ENCODE data around the gene RUBCNL. TPM values are rescaled to one million over a fixed set of nuclear protein-coding genes. Genes with fewer than 3 reads are reported as not detected.
"Not testable (repeated sequence)": the region's sequence is repeated elsewhere in the genome, so short reads cannot be mapped to it uniquely, and the experiment has no call there.

The RUBCNL gene, protein sequence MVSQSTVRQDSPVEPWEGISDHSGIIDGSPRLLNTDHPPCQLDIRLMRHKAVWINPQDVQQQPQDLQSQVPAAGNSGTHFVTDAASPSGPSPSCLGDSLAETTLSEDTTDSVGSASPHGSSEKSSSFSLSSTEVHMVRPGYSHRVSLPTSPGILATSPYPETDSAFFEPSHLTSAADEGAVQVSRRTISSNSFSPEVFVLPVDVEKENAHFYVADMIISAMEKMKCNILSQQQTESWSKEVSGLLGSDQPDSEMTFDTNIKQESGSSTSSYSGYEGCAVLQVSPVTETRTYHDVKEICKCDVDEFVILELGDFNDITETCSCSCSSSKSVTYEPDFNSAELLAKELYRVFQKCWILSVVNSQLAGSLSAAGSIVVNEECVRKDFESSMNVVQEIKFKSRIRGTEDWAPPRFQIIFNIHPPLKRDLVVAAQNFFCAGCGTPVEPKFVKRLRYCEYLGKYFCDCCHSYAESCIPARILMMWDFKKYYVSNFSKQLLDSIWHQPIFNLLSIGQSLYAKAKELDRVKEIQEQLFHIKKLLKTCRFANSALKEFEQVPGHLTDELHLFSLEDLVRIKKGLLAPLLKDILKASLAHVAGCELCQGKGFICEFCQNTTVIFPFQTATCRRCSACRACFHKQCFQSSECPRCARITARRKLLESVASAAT
- polyA plus RNA-seq (2012; ENCODE audit: low read depth, missing spikeins) = 14.8 TPM

DNA sequence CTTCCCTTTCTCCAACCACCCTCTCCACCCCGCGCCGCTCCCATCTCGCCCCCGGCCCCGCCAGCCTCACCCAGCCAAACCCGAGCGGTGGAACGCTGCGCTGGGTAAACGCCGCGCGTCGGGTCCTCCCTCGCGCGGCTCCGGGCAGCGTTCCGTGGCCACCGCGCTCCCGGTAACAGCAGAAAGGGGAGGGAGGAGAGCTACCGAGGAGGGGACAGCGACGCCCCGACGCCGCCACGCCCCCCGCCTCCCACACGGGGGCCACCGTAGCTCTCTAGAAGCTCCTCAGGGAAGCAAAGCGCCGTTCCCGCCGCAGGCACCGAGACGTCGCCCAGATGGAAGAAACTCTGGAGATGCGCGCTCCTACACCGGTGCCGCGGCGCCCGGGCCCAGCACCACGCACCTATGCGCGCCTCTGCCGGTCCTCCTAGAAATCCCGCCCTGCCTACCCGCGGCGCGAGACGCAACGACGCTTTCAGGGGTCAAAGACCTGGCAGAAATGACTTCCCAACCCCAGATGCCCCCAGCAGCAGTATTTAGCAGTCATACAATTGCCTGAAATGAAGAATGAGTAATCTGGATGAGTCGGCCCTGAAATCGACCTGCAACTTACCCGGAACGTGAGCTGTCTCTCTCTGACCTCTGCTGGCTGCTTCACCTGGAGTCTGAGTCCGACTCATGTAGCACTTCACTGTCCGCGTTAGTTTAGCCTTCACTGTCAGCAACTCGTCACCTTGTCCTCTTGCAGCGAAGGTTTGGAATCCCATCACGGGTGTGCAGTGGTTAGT is at the start of gene RUBCNL:
TSS of gene RUBCNL (minus strand) at position 189 of the 788 bp plus-strand sequence. CDS start 14,777 bp downstream, outside the sequence.
- peak; percentile 84 for FAIRE-seq

DNA sequence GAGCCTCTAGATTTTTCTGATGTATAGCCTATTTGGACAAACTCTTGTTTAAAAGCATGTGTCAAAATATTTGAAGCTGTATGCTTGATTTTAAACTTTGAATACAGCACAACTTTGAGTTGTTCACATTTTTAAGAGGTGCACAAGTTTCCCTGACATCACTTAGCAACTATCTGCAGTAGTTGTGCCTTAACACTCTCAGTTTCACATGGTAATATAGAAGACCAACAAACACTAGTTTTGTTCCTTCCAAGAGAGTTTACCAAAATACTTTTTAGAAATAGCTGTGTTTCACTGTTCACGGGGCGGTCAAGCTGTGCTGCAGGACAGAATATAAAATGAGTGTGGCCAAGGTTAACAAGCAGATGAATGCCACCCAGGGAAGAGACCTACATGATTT is 42.5 kb upstream of the RUBCNL start:
- DNase-seq (ENCODE audit: insufficient read length, low spot score) = not testable (repeated sequence)
- FAIRE-seq = peak; percentile 89

More for the DNA sequence above, at the start of gene RUBCNL:
- peak; percentile 43 for DNase-seq (ENCODE audit: insufficient read length, low spot score)
- no peak for TF ChIP-seq SPI1 (IDR thresholded peaks at IDR 0.05; ENCODE audit: low read depth, low read length)
- peak; percentile 67 for TF ChIP-seq PAX5 (IDR thresholded peaks at IDR 0.05; ENCODE audit: insufficient read depth, low read length, severe bottlenecking)

DNA sequence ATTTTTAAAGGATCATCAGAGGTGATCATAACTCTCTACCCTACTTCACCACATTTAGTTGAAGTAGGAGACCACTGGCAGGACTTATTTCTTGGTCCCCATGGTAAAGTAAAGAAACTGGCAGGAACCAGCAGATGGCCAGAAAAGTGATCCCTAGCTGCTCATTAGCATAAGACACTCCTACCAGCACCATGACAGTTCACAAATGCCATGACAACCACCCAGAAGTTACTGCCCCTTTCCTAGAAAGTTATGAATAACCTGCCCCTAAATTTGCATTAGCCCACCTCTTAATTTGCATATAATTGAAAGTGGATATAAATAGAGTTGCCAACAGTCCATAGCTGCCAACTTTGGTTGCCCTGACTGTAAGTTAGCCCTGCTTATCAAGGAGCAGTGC is 18.4 kb upstream of the RUBCNL start:
- FAIRE-seq = no peak
- DNase-seq (ENCODE audit: insufficient read length, low spot score) = no peak
- no peak for TF ChIP-seq POLR2A (IDR thresholded peaks at IDR 0.05; ENCODE audit: low read depth, low read length)
- TF ChIP-seq POU2F2 (IDR thresholded peaks at IDR 0.05; ENCODE audit: low read depth, low read length) = no peak
- no peak for TF ChIP-seq PAX5 (IDR thresholded peaks at IDR 0.05; ENCODE audit: insufficient read depth, low read length, severe bottlenecking)
- no peak for TF ChIP-seq POLR2AphosphoS5 (IDR thresholded peaks at IDR 0.05; ENCODE audit: low read depth, low read length)

DNA sequence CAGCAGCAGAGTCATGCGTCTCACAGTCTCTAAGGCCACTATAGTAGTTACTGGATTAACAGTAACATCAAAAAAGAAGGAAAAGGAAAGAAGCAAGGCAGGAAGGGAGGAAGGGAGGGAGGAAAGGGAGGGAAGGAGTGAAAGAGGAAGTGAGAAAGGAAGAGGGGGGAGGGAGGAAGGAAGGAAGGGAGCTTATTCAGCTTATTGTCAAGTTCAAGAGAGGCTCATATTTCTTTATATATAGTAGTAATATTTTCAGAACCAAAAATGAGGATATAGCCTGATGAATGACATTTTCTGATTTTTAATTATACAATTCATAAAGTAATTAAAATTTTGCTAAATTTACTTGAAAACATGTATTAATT is 17.7 kb upstream of the RUBCNL start:
- DNase-seq (ENCODE audit: insufficient read length, low spot score) (no peak), FAIRE-seq (no peak)
- no peak for TF ChIP-seq POLR2A (IDR thresholded peaks at IDR 0.05; ENCODE audit: low read depth, low read length)
- peak; percentile 84 for TF ChIP-seq SPI1 (IDR thresholded peaks at IDR 0.05; ENCODE audit: low read depth, low read length)

DNA sequence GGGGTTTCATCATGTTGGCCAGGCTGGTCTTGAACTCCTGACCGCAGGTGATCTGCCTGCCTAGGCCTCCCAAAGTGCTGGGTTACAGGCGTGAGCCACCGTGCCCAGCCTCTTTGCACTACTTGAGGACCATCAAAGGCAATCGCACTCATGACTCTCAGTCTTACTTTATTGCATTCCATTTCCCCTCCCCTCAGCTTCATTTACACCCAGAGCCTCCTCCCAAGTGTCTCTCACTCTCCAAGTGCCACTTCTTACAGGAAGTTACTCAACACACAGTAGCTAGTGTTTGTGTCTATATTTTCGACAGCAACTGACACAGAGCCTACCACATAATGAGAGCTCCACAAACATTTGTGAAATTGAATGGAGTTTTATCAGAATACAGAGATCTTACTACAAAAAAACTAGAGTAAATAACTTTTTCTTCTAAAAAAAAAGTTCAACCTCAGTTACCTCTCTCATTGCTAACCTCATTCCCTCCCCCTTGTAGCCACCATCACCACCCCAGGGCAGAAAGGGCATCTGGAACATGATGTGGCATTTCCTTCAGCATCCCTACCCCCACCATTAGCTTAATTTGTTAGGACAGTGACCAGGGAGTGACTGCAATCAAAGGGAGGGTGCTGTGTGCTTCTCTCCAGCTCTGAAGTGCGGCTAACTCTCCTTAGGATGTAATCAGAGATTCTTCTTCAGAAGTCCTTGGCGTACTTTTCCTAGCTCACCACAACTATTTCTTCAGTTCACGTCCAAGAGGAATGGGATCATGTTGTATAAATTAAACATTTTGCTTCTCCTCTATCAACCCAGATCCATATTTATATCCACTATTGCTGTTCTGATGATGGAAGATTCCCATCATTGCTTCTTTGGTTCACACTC is 17.0 kb upstream of the RUBCNL start:
- DNase-seq (ENCODE audit: insufficient read length, low spot score) (no peak), FAIRE-seq (no peak)
- no peak for TF ChIP-seq TAF1 (IDR thresholded peaks at IDR 0.05; ENCODE audit: low read depth, low read length)
- no peak for TF ChIP-seq SPI1 (IDR thresholded peaks at IDR 0.05; ENCODE audit: low read depth, low read length)
- TF ChIP-seq POU2F2 (IDR thresholded peaks at IDR 0.05; ENCODE audit: low read depth, low read length) = no peak
- no peak for TF ChIP-seq PAX5 (IDR thresholded peaks at IDR 0.05; ENCODE audit: insufficient read depth, low read length, severe bottlenecking)
- TF ChIP-seq POLR2A (IDR thresholded peaks at IDR 0.05; ENCODE audit: low read depth, low read length) = no peak
- TF ChIP-seq POLR2AphosphoS5 (IDR thresholded peaks at IDR 0.05; ENCODE audit: low read depth, low read length) = no peak

DNA sequence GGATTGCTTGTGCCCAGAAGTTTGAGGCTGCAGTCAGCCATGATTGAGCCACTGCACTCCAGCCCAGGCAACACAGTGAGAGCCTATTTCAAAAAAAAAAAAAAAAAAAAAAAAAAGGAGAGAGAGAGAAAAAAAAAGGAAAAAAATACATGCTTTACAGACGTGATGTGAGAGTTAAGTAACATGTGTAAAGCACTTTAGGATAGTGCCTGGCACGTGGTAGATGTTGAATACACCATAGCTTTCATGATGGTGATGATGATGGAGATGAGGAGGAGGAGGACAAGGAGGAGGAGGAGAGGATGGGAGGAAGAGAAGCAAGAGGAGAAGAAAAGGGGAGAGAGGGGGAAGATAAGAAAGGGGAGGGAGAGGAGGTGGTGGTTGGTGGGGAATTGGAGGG is 15.1 kb upstream of the RUBCNL start:
- TF ChIP-seq POU2F2 (IDR thresholded peaks at IDR 0.05; ENCODE audit: low read depth, low read length) = no peak
- TF ChIP-seq POLR2A (IDR thresholded peaks at IDR 0.05; ENCODE audit: low read depth, low read length) = no peak
- no peak for TF ChIP-seq TAF1 (IDR thresholded peaks at IDR 0.05; ENCODE audit: low read depth, low read length)
- TF ChIP-seq POLR2AphosphoS5 (IDR thresholded peaks at IDR 0.05; ENCODE audit: low read depth, low read length) = no peak
- no peak for TF ChIP-seq PAX5 (IDR thresholded peaks at IDR 0.05; ENCODE audit: insufficient read depth, low read length, severe bottlenecking)
- TF ChIP-seq SPI1 (IDR thresholded peaks at IDR 0.05; ENCODE audit: low read depth, low read length) = no peak
- no peak for FAIRE-seq
- no peak for DNase-seq (ENCODE audit: insufficient read length, low spot score)

DNA sequence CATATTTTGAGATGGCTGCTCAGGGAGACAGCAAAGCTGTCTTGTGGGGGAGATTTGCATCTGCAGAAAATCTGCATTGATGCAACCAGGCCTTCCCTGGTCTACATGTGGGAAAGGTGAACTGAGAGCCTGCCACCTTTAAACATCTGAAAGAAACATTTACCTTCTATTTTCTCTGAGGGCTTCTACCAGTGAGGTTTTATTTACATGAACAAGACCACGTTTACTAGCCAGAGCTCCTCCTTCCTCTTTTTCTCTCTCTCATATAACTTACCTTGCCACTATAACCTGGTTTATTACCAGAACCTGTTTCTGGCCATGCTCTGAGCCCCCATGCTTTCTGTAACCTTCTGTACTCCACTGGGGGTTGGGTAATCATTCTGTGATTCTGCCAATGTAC is 14.4 kb upstream of the RUBCNL start:
- FAIRE-seq (no peak), DNase-seq (ENCODE audit: insufficient read length, low spot score) (no peak)
- TF ChIP-seq POU2F2 (IDR thresholded peaks at IDR 0.05; ENCODE audit: low read depth, low read length) (no peak), SPI1 (IDR thresholded peaks at IDR 0.05; ENCODE audit: low read depth, low read length) (peak; percentile 49), POLR2A (IDR thresholded peaks at IDR 0.05; ENCODE audit: low read depth, low read length) (no peak)

DNA sequence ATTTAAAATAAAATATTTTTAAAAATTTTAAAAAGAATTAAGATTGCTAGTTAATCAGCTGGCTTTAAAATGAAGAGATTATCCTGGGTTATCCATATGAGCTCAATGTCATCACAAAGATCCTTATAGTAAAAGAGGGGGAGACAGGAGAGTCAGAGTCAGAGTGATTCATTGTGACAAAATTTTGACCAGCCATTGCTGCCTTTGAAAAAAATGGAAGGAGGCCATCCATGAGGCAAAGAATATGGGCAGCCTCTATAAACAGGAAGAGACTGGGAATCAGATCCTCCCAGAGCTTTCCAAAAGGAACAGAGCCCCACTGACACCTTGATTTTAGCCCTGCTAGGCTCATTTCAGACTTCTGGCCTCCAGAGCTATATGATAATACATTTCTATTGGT is 9.3 kb upstream of the RUBCNL start:
- no peak for DNase-seq (ENCODE audit: insufficient read length, low spot score)
- FAIRE-seq = no peak
- TF ChIP-seq POU2F2 (IDR thresholded peaks at IDR 0.05; ENCODE audit: low read depth, low read length) (no peak), POLR2AphosphoS5 (IDR thresholded peaks at IDR 0.05; ENCODE audit: low read depth, low read length) (no peak), PAX5 (IDR thresholded peaks at IDR 0.05; ENCODE audit: insufficient read depth, low read length, severe bottlenecking) (no peak), TAF1 (IDR thresholded peaks at IDR 0.05; ENCODE audit: low read depth, low read length) (no peak), POLR2A (IDR thresholded peaks at IDR 0.05; ENCODE audit: low read depth, low read length) (no peak), SPI1 (IDR thresholded peaks at IDR 0.05; ENCODE audit: low read depth, low read length) (no peak)

DNA sequence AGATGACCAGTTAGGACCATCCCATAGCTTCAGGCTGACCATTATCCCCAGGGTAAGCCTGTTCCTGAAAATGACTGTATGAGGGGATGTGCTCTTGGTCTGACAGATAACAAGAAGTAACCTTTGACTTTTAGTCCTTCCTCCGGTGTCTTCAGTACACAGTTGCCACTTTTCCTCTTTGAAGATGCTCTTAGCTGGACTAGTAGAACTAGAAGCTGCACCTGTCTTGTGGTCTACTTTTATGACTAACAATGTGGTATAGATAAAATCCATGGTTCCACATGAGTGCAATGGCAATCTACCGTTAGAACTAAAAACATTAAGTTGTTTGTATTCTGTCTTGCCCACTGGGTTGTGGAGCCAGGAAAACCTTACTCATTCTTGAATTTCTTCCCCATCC is 5.9 kb upstream of the RUBCNL start:
- no peak for DNase-seq (ENCODE audit: insufficient read length, low spot score)
- TF ChIP-seq SPI1 (IDR thresholded peaks at IDR 0.05; ENCODE audit: low read depth, low read length) (peak; percentile 51), TAF1 (IDR thresholded peaks at IDR 0.05; ENCODE audit: low read depth, low read length) (no peak), POLR2A (IDR thresholded peaks at IDR 0.05; ENCODE audit: low read depth, low read length) (no peak), PAX5 (IDR thresholded peaks at IDR 0.05; ENCODE audit: insufficient read depth, low read length, severe bottlenecking) (peak; percentile 55), POLR2AphosphoS5 (IDR thresholded peaks at IDR 0.05; ENCODE audit: low read depth, low read length) (no peak), POU2F2 (IDR thresholded peaks at IDR 0.05; ENCODE audit: low read depth, low read length) (no peak)
- FAIRE-seq = peak; percentile 97

Measured in GM12891 (cell line).